NCI-H446 treated with DMSO at 0.1 percent for 48 hours (cell line): ENCODE results near the gene TMEM225B.
"Not testable (repeated sequence)": the region's sequence is repeated elsewhere in the genome, so short reads cannot be mapped to it uniquely, and the experiment has no call there.

Experiments used
- DNase-seq: peaks from one replicate; lab custom pipeline; 2025; lab: John Stamatoyannopoulos, UW

Gene TMEM225B

DNA sequence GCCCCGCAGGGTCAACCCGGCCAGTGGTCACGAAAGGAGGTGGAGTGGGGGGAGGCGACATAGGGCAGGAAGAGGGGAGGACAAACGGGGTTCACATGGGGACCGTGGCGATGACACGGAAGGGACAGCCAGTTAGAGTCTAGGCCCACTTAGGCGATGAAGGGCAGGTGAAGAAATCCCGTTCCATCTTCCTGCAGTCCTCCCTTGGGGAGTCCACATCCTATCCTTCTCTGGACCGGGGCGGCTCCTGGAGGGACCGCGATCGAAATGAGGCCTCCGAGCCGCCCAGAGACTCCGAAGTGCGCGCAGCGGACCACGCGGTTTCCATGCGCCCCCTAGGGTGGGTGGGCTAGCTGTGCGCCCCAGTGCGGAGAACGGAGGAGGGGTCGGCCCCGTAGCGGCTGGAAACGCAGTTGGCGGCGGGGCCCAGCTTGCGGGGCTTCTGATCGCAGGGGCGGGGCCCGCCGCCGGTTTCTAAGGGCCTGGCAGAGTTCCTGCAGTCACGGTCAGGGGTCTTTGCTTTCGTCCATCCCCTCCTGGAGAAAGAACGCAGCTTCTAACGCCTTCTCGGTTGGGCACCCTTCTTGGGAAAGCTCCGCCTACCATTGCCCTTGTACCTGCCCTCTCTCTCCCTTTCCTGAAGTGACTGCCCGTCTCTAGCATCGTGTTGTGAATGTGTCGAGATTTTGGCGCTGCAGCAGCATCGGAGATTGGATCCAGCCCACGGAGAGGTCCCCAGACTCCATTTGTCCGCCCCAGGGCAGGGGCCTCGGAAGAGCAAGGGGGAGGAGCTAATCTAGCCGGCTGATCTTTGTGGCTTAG, 17.9 kb upstream of the TMEM225B start:
- no peak for DNase-seq

DNA sequence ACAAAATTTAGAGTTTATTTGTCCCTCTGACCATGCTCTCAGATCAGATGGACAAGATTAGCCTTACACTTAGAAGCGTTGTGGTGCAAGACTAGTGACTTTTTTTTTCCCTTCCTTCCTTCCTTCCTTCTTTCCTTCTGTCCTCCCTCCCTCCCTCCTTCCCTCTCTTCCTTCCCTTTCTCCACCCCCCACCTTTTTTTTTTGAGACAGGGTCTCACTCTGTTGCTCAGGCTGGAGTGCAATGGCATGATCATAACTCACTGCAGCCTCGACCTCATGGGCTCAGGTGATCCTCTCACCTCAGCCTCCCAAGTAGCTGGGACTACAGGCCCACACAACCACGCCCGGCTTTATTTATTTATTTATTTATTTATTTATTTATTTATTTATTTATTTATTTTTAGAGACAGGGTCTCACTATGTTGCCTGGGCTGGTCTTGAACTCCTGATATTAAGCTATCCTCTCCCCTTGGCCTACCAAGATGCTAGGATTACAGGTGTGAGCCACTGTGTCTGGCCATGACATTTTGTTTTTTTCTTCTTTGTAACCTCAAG, 17.2 kb upstream of the TMEM225B start:
- DNase-seq, result not testable (repeated sequence)

DNA sequence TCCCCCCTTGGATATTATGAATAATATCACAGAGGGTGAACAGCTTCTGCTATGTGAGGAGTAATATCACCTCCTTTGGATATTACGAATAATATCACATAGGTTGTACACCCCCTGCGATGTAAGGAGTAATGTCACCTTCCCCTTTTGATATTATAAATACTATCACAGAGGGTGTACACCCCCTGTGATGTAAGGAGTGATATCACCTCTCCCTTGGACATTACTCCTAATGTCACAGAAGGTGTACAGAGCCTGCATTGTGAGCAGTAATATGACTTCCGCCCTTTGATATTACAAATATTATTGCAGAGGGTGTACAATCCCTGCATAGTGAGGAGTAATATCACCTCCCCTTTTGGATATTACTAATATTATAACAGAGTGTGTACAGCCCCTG, 9.2 kb upstream of the TMEM225B start:
- no peak for DNase-seq

DNA sequence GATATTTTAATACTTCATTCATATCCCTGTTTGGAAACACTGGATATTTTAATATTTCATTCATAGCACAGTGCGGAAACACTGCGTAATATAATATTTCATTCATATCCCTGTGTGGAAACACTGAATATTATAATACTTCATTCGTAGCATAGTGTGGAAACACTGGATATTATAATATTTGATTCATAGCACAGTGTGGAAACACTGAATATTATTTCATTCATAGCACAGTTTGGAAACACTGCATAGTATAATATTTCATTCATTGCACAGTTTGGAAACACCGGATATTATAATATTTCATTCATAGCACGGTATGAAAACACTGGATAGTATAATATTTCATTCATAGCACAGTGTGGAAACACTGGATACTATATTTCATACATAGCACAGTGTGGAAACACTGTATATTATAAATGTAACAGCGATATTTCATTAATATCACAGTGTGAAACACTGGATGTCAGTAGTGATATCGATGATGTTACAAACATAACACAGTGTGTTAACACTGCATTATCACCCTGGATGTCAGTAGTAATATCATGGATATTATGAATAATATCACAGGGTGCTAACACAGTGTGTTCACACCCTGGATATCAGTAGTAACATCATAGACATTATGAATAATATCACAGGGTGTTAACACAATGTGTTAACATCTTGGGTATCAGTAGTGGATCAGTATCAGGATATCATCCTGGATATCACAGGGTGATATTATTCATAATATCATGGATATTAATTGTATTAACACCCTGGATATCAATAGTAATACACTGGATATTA, 2.9 kb upstream of the TMEM225B start:
- no peak for DNase-seq

DNA sequence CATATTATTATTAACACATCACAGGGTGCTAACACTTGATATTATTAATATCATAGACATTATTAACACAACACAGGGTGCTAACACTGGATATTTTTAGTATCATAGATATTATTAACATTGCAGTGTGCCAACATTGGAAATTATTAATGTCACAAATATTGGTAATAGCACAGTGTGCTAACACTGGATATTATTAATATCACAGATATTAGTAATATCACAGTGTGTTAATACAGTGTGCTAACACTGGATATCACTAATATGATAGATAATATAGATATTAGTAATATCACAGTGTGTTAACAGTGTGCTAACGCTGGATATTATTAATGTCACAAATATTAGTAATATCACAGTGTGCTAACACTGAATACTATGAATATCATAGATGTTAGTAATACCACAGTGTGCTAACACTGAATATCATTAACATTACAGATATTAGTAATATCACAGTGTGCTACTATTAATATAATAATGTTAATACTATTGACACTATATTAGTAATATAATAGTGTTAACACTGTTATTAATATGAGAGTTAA, 1.6 kb upstream of the TMEM225B start:
- no peak for DNase-seq

DNA sequence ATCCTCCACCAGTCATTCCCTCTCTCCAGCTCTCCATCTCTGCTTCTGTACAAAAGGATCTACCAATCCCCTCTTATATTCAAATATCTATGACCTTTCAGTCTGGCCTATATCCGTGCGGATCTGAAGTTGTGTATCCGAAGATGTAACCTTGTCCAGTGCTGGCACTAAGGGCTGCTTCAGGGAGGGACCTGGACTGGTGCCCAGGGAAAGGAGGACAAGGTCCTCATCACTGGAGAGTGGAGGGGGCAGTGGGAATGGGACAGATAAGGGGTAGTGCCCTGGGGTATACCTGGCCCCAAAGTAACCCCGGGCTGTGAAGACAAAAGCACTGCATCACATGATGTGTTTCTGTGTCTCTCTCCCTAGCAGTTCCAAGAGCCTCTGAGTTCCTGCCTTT, 1.8 kb downstream of the TMEM225B start:
- no peak for DNase-seq

DNA sequence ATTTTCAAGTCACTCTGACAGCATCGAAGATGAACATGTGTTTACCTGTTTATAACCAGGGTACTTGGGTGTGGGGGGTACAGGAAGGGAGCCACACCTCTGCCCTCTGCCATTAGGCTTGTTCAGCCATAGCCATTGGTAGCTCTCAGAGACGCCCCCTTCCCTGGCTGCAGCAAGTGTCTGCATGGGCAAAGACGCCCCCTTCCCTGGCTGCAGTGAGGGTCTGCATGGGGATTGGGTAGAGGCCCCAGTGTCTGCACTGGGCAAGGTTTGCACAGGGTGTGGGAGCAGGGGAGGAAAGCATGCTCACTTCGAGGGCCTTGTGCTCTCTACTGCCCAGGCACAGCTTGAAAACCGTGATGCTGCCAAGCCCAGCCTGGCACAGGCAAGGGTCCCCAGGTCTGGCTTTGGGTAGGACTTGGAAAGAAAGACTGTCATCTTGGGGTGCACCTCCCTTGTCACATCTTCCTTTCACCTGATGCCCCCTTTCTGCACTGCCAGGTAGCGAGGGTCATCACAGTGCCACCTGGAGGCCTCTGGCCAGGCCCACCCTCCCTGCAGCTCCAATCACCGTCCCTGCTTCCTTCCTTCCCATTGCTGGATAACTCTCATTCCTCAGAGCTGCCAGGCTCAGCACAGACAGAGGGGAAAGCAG, 3.7 kb downstream of the TMEM225B start:
- DNase-seq, result no peak

DNA sequence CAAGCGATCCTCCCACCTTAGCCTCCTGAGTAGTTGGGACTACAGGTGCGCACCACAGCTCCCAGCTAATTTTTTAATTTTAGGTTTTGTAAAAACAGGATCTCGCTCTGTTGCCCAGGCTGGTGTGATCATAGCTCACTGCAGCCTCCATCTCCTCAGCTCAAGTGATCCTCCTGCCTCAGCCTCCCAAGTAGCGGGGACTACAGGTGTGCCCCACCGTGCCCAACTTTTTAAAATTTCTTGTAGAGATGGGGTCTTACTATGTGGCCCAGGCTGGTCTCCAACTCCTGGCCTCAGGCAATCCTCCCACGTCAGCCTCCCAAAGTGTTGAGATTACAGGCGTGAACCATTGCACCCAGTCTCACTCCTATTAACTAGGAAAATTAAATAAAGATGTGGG, 7.5 kb downstream of the TMEM225B start:
- DNase-seq, result no peak

DNA sequence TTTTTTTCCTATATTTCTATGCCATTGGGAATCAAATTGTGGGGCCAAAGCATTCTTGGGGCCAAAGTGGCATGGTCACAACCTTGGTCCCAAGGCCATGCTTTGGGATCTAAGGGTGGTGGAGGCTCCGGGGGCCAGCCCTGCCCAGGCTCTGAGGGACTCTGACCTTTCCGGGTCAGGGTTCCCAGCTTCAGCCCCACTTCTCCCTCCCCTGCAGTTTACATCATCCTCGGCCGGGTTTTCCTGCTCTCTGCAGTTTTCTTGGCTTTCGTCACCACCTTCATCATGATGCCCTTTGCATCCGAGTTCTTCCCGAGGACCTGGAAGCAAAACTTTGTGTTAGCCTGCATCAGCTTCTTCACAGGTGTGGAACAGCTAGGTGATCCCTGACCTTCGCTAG, 8.5 kb downstream of the TMEM225B start:
- no peak for DNase-seq

DNA sequence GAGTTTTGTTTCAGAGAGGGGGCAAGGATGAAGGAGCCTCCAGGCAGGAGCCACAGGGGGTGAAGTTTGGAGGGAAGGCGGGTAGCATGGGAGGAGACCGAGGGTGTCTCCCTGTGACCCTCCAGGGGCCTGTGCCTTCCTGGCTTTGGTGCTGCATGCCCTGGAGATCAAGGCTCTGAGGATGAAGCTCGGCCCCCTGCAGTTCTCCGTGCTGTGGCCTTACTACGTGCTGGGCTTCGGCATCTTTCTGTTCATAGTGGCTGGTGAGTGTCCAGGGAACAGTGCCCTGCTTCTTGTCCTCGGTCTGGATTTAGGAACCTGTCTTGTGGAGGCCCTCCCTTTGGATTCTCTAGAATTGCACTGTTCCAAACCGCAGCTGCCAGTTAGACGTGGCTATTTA, 9.5 kb downstream of the TMEM225B start:
- DNase-seq, result no peak

DNA sequence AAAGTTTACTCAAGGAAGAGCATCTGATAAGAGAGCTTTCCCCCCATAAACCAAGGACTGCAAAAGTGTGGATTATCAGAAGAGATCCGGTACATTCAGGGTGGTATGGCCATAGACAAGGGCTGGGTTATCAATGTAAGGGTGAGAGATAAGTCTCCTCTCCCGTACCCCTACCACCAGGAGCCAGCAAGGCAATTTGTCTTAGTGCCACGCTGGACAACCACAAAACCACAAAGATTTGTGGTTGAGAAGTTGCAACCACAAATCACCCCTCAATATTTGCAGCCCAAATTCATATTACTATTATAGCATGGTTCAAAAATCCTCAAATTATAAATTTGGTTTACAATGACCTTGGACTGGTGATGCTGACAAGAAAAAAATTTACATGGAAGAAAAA, 16.4 kb downstream of the TMEM225B start:
- no peak for DNase-seq

DNA sequence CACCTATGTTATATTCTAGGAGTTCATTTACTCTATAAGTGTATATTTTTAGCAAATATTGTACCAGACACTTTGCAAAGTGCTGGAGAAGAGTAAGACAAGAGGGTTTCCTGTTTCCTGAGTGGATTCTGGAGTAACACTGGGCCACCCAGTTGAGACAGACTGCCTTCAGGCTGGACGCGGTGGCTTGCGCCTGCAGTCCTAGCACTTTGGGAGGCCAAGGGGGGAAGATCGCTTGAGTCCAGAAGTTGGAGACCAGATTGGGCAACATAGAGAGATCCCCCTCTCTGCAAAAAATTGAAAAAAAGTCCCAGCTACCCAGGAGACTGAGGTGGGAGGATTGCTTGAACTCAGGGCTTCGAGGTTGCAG, 17.9 kb downstream of the TMEM225B start:
- DNase-seq, result no peak

DNA sequence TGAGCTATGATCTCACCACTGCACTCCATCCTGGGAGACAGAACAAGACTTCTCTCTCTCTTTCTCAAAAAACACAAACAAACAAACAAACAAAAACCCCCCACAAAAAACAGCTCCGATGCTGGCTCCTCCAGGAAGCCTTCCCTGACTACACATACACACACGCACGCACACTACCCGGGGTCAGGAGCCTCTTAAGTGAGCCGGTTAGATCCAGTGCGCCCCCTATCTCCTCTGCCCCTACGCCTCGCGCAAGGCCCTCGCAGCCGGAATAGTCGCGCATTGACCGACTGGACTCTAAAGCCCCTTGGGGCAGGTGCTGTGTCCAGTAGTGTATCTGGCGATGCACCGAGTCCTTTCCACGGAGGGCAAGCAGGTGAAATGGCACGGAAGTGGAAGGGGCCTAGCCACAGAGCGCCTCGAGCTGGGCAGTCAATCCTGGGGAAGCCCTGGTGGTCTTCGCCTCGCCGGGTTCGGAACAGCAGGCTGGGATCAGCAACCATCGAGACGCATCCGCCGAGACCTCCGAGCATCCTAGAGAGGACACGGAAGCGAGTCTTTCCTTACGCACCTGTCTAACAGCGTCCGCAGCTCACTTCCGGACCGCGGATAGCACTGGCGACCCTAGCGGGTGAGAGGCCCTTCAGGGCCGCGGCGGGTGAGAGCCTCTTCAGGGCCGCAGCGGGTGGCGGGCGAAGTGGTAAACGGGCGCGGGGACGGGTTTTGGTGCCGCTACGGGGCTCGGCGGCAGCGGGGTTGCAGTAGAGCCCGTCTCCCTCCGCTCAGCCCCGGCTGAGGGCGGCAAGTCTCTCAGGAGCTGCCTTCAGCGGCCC, 18.5 kb downstream of the TMEM225B start, which contains the start of gene ZSCAN25:
Gene ZSCAN25 (plus strand): TSS at position 588 of the 833 bp plus-strand sequence. CDS start 2,661 bp downstream, outside the sequence.
- DNase-seq, result peak; percentile 71

DNA sequence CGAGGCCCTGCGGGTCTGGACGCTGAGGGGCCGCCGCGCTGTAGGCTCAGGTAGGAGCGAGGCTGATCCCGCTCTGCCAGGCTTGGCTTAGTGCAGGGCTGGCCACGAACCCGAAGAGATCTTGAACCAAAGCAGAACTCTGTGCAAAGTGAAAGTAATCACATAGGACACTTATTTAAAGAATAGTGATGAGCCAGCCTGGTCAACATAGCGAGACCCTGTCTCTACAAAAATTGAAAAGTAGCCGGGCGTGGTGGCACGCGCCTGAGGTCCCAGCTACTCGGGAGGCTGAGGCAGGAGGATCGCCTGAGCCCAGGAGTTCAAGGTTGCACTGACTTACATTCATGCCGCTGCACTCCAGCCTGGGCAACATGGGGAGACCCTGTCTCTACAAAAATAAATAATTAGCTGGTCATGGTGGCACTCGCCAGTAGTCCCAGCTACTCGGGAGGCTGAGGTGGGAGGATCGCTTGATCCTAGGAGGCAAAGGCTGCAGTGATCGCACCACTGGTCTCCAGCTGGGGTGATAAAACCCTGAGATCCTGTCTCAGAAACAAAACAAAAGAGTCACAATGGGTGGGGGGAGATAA, 19.2 kb downstream of the TMEM225B start:
- DNase-seq, result no peak

DNA sequence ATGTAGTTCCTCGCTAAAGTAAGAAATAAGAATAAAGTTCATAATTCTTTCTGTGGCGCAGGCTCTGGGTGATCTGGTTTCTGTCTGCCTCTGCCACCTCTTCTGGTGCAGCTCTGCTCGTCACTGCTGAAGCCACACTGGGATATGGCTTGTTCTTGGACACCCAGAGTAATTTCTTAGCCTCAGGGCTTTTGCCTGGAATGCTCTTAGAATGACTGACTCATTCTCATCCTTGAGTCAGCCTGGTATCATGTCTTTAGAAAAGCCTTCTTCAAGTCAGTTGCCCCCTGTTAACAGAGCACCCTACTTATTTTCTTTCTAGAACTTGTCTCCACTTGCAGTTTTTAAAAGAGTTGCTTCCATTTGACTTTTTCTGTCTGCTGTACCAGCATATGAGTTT, 20.7 kb downstream of the TMEM225B start:
- no peak for DNase-seq

DNA sequence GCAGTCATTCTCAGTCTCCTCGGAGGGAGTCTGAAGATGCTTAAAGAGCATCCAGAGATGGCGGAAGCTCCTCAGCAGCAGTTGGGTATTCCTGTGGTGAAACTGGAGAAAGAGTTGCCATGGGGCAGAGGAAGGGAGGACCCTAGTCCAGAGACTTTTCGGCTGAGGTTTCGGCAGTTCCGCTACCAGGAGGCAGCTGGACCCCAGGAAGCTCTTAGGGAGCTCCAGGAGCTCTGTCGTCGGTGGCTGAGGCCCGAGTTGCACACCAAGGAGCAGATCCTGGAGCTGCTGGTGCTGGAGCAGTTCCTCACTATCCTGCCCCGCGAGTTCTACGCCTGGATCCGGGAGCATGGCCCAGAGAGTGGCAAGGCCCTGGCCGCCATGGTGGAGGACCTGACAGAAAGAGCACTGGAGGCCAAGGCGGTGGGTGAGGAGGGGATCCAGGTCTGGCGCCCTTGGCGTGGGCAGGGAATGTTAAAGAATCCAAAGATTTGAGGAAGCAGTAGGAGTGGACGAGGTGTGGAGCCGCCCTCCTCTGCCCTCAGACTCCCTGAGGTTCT, 21.6 kb downstream of the TMEM225B start:
- DNase-seq, result no peak

DNA sequence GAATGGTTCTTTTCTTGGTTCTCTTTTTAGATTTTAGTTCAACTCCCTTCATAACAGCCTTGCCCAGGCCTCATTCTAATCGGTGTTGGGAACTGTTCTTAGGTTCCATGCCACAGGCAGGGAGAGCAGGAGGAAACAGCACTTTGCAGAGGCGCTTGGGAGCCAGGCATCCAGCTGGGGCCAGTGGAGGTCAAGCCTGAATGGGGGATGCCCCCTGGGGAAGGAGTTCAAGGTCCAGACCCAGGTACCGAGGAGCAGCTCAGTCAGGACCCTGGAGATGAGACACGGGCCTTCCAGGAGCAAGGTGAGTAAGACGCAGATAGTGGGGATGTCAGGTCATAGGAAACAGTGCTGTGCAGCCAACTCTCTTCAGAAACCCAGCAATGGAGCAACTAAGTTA, 23.2 kb downstream of the TMEM225B start:
- no peak for DNase-seq

DNA sequence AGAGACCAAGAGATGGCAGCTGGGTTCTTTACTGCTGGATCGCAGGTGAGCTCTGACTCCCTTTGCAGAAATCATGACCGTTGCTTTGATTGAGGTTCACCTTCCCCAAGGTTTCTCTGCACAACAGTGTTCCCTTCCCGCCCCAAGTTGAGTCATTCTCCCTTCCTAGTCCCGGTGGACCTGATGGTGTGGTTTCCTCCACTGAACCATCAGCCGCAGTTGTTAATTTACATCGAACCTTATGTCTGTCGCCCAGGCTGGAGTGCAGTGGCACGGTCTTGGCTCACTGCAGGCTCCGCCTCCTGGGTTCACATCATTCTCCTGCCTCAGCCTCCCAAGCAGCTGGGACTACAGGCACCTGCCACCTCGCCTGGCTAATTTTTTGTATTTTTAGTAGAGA, 24.5 kb downstream of the TMEM225B start:
- DNase-seq, result no peak

DNA sequence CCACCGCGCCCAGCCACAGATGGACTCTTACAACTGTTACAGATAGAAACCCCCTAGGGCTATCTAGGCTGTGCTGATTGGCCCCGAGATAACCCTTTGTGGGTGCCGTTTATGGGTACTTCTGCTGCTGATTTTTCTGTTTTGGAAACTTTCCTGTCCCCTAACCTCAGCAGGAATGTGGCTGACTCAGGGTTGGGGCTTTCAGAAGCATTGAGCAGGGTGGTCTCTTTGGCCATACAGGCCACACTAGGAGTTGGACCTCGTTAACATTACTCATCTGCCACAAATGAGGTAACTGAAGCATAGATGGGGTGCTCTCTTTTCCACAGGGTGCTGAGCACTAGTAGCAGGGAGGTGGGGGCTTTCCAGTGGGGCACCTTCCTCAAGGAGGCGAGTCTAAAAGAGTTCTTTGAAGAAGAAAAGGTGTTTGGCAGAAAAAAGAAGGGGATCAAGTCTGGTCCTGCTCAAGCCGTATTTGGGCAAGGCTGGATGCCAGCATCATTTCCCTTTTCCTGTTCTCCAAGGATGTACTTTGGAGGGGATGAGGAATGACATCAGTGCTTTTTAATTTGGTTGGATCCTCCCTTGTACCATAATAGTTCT, 25.1 kb downstream of the TMEM225B start:
- no peak for DNase-seq
